Left ventricle myocardium inferior (tissue), 1 donor: ENCODE results near the gene TRIP10. TPM values are rescaled to one million over a fixed set of nuclear protein-coding genes. Genes with fewer than 3 reads are reported as not detected.

ENCODE experiments used
- DNase-seq: peaks from one replicate; pipeline ENCODE4 v3.0.0-alpha.2; 2020
- H3K27ac ChIP-seq: fragments of 200-600 bp; replicated peaks from 2 replicates; pipeline ENCODE4 v1.8.0; 2021
- H3K27me3 ChIP-seq: fragments of 200-600 bp; 2 replicates; pipeline ENCODE4 v1.8.0; 2021; ENCODE audit warnings: low read depth
- H3K36me3 ChIP-seq: fragments of 200-600 bp; 2 replicates; pipeline ENCODE4 v1.8.0; 2021
- H3K4me1 ChIP-seq: fragments of 200-600 bp; 2 replicates; pipeline ENCODE4 v1.8.0; 2021
- H3K4me3 ChIP-seq: fragments of 200-600 bp; 2 replicates; pipeline ENCODE4 v1.8.0; 2021; ENCODE audit warnings: mild to moderate bottlenecking, moderate library complexity
- H3K9me3 ChIP-seq: fragments of 200-600 bp; replicated peaks from 2 replicates; pipeline ENCODE4 v1.8.0; 2021
- CTCF ChIP-seq: fragments of 200-600 bp; IDR thresholded peaks from 2 replicates; pipeline ENCODE4 v1.8.0; 2021; ENCODE audit warnings: antibody characterized with exemption, mild to moderate bottlenecking, borderline replicate concordance
- intact Hi-C: fragments of 100-400 bp; cut with micrococcal nuclease; formaldehyde crosslinking; loops from one replicate; pipeline ENCODE4 v1.11.0; 2022
- total RNA-seq: library from RNA; stranded (reverse); fragmentation: NEBNext Ultra II Directional; extraction: Animal tissue kit (Norgen Biotek cat#: 25700); gene quantifications from one replicate; pipeline ENCODE4 v1.2.1, GENCODE V29; 2021
- donor health status: DM: no; HTN: yes; CAD: no; lungs with severe emphysema.

TRIP10 gene
- total RNA-seq, 1 donor from 2014 or later, result 133 TPM

DNA sequence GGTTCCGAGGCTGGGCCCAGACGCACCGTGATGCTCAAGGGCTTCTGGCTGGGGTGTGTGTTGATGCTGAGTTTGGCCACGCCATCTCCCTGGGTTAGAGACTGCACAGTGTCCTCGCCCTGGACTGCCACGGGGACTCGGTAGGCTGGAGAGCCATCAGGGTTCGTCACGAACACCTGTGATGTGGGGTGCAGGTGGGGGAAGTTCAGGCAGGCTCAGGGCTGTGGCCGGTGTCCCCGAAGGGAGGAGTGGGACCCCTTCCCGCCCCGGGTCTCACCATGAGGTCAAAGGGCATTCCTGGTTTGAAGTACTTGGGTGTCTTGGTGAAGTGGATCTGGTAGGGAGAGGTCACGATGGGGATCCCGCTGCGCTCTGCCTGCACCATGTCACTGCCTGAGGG, 27.2 kb upstream of the TRIP10 start:
- TF ChIP-seq CTCF, result no peak
- H3K4me3 ChIP-seq, result no peak overlapping the region
- H3K36me3 ChIP-seq, result no peaks in the 10 kb centered on the region
- peaks cover 92% of the 10 kb centered on the region for H3K27me3 ChIP-seq
- H3K27ac ChIP-seq, result no peak overlapping the region
- H3K9me3 ChIP-seq, result no peaks in the 10 kb centered on the region
- no peak for DNase-seq
- H3K4me1 ChIP-seq, result no peaks in the 10 kb centered on the region
- intact Hi-C loops, result no loop called here

DNA sequence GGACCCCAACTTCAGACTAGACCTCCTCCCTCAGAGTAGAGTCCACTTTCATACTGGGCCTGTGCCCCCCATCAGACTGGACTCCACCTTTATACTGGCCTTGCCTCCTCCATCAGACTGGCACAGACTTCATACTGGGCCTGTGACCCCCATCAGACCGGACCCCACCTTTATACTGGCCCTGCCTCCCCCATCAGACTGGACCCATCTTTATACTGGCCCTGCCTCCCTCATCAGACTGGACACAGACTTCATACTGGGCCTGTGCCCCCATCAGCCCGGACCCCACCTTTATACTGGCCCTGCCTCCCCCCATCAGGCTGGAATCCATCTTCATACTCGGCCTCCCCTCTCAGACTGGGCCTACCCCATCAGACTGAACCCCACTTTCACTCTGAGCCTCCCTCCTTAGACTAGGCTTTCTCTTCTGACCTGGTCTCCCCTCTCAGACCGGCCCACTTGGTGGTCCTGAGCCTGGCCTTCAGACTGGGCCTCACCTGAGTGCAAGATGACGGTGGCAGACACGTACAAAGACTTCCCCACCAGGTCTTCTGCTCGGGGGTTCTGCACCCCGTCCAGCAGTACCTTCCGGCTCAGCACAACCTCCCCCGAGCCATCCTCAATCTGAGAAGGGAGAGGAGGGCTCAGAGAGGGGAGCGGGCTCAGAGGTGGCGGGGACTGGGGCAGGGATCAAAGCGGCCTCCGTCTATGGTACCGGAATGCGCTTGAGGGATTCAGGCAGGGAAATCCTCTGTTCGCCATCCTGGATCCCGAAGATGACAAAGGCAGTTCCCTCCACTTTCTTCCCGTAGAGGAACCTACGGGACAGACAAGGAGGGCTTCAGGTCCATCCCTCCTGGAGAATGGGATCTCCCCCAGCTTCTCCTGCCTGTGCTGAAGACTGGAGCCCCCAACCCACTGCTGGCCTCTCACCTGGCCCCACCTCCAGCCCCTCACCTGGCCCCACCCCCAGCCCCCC, 26.5 kb upstream of the TRIP10 start:
- H3K27ac ChIP-seq, result no peak overlapping the region
- no peaks in the 10 kb centered on the region for H3K9me3 ChIP-seq
- TF ChIP-seq CTCF, result no peak
- no peak for DNase-seq
- intact Hi-C loops, result no loop called here
- peaks cover 88% of the 10 kb centered on the region for H3K27me3 ChIP-seq
- no peak overlapping the region for H3K4me3 ChIP-seq
- H3K36me3 ChIP-seq, result no peaks in the 10 kb centered on the region
- H3K4me1 ChIP-seq, result no peaks in the 10 kb centered on the region

- H3K36me3 ChIP-seq, result no peaks in the 10 kb centered on the region
- H3K9me3 ChIP-seq, result no peaks in the 10 kb centered on the region
- H3K27me3 ChIP-seq, result peaks cover 84% of the 10 kb centered on the region
- no peak overlapping the region for H3K4me3 ChIP-seq
- no peak for TF ChIP-seq CTCF
- H3K27ac ChIP-seq, result no peak overlapping the region
- no peak for DNase-seq
- H3K4me1 ChIP-seq, result no peaks in the 10 kb centered on the region
- intact Hi-C loops, result no loop called here
Measured at GRCh38 chr19:6713773-6714692, 25.4 kb upstream of the TRIP10 start.

DNA sequence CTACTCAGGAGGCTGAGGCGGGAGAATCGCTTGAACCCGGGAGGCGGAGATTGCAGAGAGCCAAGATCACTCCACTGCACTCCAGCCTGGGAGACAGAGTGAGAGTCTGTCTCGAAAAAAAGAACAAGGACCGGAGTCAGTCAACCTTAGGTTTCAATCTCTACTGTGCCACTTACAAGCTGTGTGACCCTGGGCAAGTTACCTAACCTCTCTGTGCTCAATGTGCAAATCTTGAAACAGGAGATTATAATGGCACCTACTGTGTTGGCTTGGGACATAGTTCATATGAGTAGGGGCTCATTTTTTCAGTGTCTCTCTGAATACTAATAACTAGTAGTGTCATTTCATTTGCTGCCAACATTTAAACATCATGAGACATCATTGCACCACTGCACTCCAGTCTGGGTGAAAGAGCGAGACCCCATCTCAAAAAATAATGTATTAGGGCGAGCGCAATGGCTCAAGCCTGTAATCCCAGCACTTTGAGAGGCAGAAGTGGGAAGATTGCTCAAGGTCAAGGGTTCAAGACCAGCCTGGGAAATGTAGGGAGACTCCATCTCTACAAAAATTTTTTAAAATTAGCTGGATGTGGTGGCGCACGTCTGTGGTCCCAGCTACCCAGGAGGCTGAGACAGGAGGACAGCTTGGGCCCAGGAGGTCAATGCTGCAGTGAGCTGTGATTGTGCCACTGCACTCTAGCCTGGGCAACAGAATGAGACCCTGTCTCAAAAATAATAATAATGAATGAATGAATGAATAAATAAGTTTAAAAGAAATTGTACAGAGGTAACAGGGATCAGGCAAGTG, 24.5 kb upstream of the TRIP10 start:
- Histone ChIP-seq H3K9me3 (no peaks in the 10 kb centered on the region), H3K36me3 (no peaks in the 10 kb centered on the region), H3K27ac (no peak overlapping the region), H3K4me1 (no peaks in the 10 kb centered on the region), H3K27me3 (peaks cover 78% of the 10 kb centered on the region), H3K4me3 (no peak overlapping the region)
- TF ChIP-seq CTCF, result no peak
- no peak for DNase-seq
- intact Hi-C loops, result no loop called here

GRCh38 chr19:6716610-6716970, 22.9 kb upstream of the TRIP10 start:
- intact Hi-C loops, result no loop called here
- no peak for DNase-seq
- H3K9me3 ChIP-seq, result no peaks in the 10 kb centered on the region
- H3K27ac ChIP-seq, result no peak overlapping the region
- H3K27me3 ChIP-seq, result peaks cover 70% of the 10 kb centered on the region
- no peaks in the 10 kb centered on the region for H3K4me1 ChIP-seq
- no peak for TF ChIP-seq CTCF
- no peaks in the 10 kb centered on the region for H3K36me3 ChIP-seq
- no peak overlapping the region for H3K4me3 ChIP-seq
